ENCODE results near the gene SH2D2A. TPM values are rescaled to one million over a fixed set of nuclear protein-coding genes. Genes with fewer than 3 reads are reported as not detected.

SH2D2A gene
- total and polyA plus RNA-seq, 3 donors from 2014 or later: 1.3 to 3.1 TPM; not detected in 1

DNA sequence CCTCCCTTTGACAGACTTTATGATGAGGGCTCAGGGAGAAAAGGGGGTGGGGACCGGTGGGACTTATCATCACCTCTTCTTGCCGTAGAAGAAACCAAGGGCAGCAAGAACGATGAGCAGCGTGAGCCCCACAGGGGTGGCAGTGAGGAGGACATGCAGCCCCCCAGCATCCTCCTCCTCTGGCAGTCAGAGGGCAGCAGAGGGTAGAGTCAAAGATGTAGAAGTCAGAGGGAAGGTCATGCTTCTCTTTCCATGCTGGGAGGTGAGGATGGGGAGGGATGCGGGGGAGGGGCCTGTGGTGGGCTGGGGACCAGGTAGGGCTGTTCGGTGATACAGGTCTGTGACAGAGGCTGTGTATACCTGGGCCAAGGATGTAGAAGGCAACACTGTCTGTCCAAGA, 27.5 kb upstream of the SH2D2A start:
- no peaks in the 10 kb centered on the region for H3K9me3 ChIP-seq
- peaks cover 4% of the 10 kb centered on the region for H3K4me1 ChIP-seq
- no peaks in the 10 kb centered on the region for H3K36me3 ChIP-seq (ENCODE audit: low read depth, missing control alignments)
- H3K27me3 ChIP-seq: no peaks in the 10 kb centered on the region
- 68 to 70% methylated on average over 6 of the region's 6 CpGs for WGBS, 2 donors
- intact Hi-C loops (cut with DNase I; ENCODE audit: low total_unique reads): no loop called here
- no peak overlapping the region for H3K27ac ChIP-seq
- no peak for DNase-seq
- no peak overlapping the region for H3K4me3 ChIP-seq
- no peak for TF ChIP-seq POLR2A (IDR thresholded peaks at IDR 0.05)
- TF ChIP-seq, protein P1, sequence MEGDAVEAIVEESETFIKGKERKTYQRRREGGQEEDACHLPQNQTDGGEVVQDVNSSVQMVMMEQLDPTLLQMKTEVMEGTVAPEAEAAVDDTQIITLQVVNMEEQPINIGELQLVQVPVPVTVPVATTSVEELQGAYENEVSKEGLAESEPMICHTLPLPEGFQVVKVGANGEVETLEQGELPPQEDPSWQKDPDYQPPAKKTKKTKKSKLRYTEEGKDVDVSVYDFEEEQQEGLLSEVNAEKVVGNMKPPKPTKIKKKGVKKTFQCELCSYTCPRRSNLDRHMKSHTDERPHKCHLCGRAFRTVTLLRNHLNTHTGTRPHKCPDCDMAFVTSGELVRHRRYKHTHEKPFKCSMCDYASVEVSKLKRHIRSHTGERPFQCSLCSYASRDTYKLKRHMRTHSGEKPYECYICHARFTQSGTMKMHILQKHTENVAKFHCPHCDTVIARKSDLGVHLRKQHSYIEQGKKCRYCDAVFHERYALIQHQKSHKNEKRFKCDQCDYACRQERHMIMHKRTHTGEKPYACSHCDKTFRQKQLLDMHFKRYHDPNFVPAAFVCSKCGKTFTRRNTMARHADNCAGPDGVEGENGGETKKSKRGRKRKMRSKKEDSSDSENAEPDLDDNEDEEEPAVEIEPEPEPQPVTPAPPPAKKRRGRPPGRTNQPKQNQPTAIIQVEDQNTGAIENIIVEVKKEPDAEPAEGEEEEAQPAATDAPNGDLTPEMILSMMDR (IDR thresholded peaks at IDR 0.05): no peak

DNA sequence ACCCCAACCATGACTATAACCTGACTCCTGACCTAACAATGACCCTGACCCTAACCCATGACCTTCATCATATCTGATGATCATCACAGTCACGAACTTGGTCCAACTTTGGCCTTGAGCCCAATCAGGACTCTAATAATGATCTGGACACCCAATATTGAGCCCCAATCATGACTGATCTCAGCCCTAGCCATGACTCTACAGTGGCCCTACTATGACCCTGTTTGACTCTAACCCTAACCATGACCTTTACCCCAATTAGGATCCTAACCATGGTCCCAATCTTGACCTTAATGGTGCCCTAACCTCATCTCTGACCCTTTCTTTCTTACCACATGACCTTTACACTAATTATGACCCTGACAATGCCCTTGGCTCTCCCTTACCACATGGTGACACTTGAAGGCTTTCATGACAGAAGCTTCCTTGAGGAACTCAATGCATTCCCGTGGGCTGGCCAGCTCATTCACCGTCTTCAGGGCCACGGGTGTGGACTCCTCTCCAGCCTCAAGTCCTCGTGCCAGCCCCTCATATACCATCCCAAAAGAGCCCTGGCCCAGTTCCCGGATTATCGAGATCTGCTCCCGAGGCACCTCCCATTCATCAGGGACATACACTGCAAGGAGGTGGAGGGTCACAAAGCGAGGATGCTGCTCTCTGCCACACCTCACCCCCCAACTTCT, 26.1 kb upstream of the SH2D2A start:
- H3K4me1 ChIP-seq: no peaks in the 10 kb centered on the region
- H3K36me3 ChIP-seq (ENCODE audit: low read depth, missing control alignments): no peaks in the 10 kb centered on the region
- no peak for DNase-seq
- intact Hi-C loops (cut with DNase I; ENCODE audit: low total_unique reads): no loop called here
- no peaks in the 10 kb centered on the region for H3K9me3 ChIP-seq
- no peak overlapping the region for H3K27ac ChIP-seq
- WGBS, 2 donors: 90 to 91% methylated on average over 8 to 9 of the region's 9 CpGs
- no peaks in the 10 kb centered on the region for H3K27me3 ChIP-seq
- TF ChIP-seq, protein P1 (IDR thresholded peaks at IDR 0.05): no peak
- no peak for TF ChIP-seq POLR2A (IDR thresholded peaks at IDR 0.05)
- H3K4me3 ChIP-seq: no peak overlapping the region

DNA sequence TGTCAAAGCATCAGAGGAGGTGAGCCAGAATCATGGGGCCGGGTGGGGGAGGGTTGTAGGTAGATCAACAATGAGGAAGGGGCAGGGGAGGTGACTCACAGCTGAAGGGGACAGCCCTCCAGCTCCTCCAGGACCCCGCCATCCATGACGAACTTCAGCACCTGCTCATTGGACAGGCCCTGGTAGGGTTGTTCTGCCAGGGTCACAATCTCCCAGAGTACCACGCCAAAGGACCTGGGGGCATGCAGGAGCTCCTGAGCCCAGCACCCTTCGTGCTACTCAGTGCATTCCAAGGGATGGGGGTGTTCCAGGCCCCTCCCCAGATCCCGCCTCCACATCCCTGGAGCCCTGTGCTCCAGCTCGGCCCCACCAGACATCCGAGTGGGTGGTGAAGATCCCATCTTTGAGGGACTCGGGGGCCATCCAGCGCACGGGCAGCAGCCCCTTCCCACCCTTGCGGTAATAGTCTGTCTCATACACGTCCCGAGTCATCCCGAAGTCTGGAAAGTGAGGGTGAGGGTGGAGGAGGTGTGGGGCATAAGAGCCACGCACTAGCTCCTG, 24.7 kb upstream of the SH2D2A start:
- no peaks in the 10 kb centered on the region for H3K36me3 ChIP-seq (ENCODE audit: low read depth, missing control alignments)
- DNase-seq: no peak
- no peaks in the 10 kb centered on the region for H3K27me3 ChIP-seq
- H3K27ac ChIP-seq: no peak overlapping the region
- 87 to 90% methylated on average over 12 to 16 of the region's 16 CpGs for WGBS, 2 donors
- intact Hi-C loops (cut with DNase I; ENCODE audit: low total_unique reads): no loop called here
- no peaks in the 10 kb centered on the region for H3K4me1 ChIP-seq
- TF ChIP-seq, protein P1 (IDR thresholded peaks at IDR 0.05): no peak
- no peak for TF ChIP-seq POLR2A (IDR thresholded peaks at IDR 0.05)
- no peaks in the 10 kb centered on the region for H3K9me3 ChIP-seq
- H3K4me3 ChIP-seq: no peak overlapping the region

DNA sequence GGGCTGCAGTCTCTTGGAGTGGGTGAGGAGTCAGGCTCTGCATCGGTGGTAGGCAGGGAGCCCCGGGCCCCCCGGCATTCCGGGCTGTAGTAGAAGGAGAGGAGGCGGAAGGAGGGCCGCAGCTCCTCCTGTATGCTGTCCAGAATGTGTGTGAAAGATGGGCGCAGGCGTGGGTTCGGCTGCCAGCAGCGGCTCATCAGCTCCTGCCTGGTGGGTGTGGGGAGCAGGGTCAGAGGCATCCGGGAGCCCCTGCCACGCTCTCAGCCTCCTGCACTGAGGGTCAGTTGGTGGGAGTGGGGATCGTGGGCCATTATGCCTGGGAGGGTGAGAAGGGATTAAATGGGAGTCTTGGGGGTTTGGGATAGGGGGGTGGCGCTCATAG, 24.2 kb upstream of the SH2D2A start:
- Histone ChIP-seq H3K9me3 (no peaks in the 10 kb centered on the region), H3K27ac (no peak overlapping the region), H3K4me3 (no peak overlapping the region), H3K27me3 (no peaks in the 10 kb centered on the region), H3K4me1 (no peaks in the 10 kb centered on the region), H3K36me3 (ENCODE audit: low read depth, missing control alignments) (no peaks in the 10 kb centered on the region)
- 75 to 86% methylated on average over 1 to 14 of the region's 14 CpGs for WGBS, 2 donors
- no peak for DNase-seq
- intact Hi-C loops (cut with DNase I; ENCODE audit: low total_unique reads): no loop called here
- TF ChIP-seq, protein P1 (IDR thresholded peaks at IDR 0.05): no peak
- no peak for TF ChIP-seq POLR2A (IDR thresholded peaks at IDR 0.05)
